ENCODE measurements around the gene TRIP11. TPM values are rescaled to one million over a fixed set of nuclear protein-coding genes. Genes with fewer than 3 reads are reported as not detected.

TRIP11 gene
- total and polyA plus RNA-seq, 5 donors from 2014 or later: 39.8 to 55.9 (median 43.9) TPM

GRCh38 chr14:91942128-91942527 lies 97.7 kb downstream of the TRIP11 start:
- Mint-ChIP-seq H3K36me3 (no peaks in the 10 kb centered on the region), H3K27ac (no peak overlapping the region), H3K27me3 (peaks cover 33% of the 10 kb centered on the region), H3K4me3 (no peak overlapping the region), H3K9me3 (peaks cover 0 to 1% (median 0%) of the 10 kb centered on the region in 7 donors), H3K4me1 (peaks cover 0 to 13% (median 9%) of the 10 kb centered on the region in 4 donors)
- Histone ChIP-seq H3K27ac (ENCODE audit: insufficient read depth, low read length, poor library complexity, severe bottlenecking) (no peak overlapping the region), H3K4me3 (ENCODE audit: low read depth, low read length) (no peak overlapping the region), H3K4me1 (ENCODE audit: control insufficient read depth, insufficient read depth, low read length, poor library complexity, severe bottlenecking) (peaks cover 6% of the 10 kb centered on the region), H3K36me3 (ENCODE audit: control insufficient read depth, insufficient read depth, low read length) (no peaks in the 10 kb centered on the region), H3K27me3 (ENCODE audit: control insufficient read depth, insufficient read depth, low read length) (peaks cover 13% of the 10 kb centered on the region), H3K9me3 (ENCODE audit: control insufficient read depth in 2 of 2, low read length in 2 of 2) (no peaks in the 10 kb centered on the region)
- DNase-seq (no peak), ATAC-seq (ENCODE audit: low read depth in 2 of 2) (no peak)

GRCh38 chr14:91940209-91940608 lies 99.7 kb downstream of the TRIP11 start:
- H3K27me3 ChIP-seq (ENCODE audit: control insufficient read depth, insufficient read depth, low read length): peaks cover 2% of the 10 kb centered on the region
- no peak overlapping the region for H3K27ac ChIP-seq (ENCODE audit: insufficient read depth, low read length, poor library complexity, severe bottlenecking)
- H3K36me3 ChIP-seq (ENCODE audit: control insufficient read depth, insufficient read depth, low read length): no peaks in the 10 kb centered on the region
- H3K4me1 ChIP-seq (ENCODE audit: control insufficient read depth, insufficient read depth, low read length, poor library complexity, severe bottlenecking): no peaks in the 10 kb centered on the region
- Mint-ChIP-seq H3K27ac (no peak overlapping the region), H3K4me3 (no peak overlapping the region), H3K27me3 (peaks cover 16% of the 10 kb centered on the region), H3K4me1 (peaks cover 0 to 5% (median 0%) of the 10 kb centered on the region in 4 donors), H3K36me3 (no peaks in the 10 kb centered on the region), H3K9me3 (peaks cover 0 to 1% (median 0%) of the 10 kb centered on the region in 7 donors)
- H3K4me3 ChIP-seq (ENCODE audit: low read depth, low read length): no peak overlapping the region
- no peak for DNase-seq
- no peak for ATAC-seq (ENCODE audit: low read depth in 2 of 2)
- H3K9me3 ChIP-seq (ENCODE audit: control insufficient read depth in 2 of 2, low read length in 2 of 2): no peaks in the 10 kb centered on the region

DNA sequence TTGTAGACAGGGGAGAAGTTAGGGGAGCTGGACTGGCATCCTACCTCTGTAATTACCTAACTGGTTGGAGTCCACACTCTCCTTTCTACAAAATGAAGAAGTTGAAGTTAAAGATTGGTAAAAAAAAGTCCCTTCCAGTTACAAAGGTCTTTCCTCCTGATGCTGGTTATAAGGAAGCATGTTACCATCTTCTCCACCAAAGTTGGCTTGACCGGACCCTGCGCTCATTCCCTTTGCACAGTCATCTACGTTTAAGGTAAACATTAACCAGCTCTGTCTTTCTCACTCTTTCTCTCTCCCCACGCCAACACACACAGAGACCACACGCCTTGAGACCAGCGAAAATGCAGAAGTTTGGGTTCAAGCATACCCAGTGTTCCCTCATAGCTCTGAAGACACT lies 104.3 kb downstream of the TRIP11 start:
- H3K9me3 Mint-ChIP-seq: peaks cover 0 to 1% (median 0%) of the 10 kb centered on the region in 7 donors

DNA sequence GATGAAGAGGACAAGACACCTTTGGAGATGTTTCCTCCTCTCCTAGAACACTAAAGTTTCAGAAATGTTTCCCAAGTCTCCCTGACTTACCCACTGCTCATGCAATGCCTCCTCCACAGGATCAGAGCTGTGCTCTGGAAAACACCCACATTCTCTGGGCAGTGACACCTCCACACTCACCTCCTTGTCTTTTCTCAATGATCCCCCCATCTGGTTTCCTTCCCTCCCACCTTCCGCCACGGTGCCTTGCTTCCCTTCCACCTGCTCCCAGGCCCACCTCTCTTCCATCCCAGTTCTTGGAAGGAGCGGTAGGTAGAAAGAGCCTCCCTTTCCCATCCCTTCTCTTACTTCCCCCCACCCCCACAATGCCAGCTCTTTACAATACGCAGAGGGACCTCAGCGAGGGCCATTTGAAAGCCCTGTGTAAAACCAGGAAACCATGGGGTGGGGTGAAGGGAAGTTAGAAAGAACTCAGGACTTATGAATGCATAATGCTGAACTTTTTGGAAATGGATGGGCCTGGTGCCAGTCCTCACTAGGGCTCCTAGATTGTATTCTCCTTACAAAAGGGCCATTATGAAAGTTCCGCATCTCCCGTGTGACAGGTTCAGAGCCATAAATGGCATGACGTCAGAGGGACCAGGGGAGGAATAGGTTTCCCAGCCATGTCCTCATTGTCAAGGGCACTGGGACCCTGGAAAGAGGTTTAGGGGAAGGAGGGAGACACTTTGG lies 105.1 kb downstream of the TRIP11 start:
- Histone ChIP-seq H3K9me3 (ENCODE audit: control insufficient read depth in 2 of 2, low read length in 2 of 2) (no peaks in the 10 kb centered on the region), H3K27me3 (ENCODE audit: control insufficient read depth, insufficient read depth, low read length) (no peaks in the 10 kb centered on the region), H3K4me3 (ENCODE audit: low read depth, low read length) (no peak overlapping the region), H3K36me3 (ENCODE audit: control insufficient read depth, insufficient read depth, low read length) (no peaks in the 10 kb centered on the region), H3K27ac (ENCODE audit: insufficient read depth, low read length, poor library complexity, severe bottlenecking) (no peak overlapping the region), H3K4me1 (ENCODE audit: control insufficient read depth, insufficient read depth, low read length, poor library complexity, severe bottlenecking) (no peaks in the 10 kb centered on the region)
- H3K9me3 Mint-ChIP-seq: peaks cover 0 to 1% (median 0%) of the 10 kb centered on the region in 7 donors
- H3K27me3 Mint-ChIP-seq: no peaks in the 10 kb centered on the region
- H3K4me3 Mint-ChIP-seq: no peak overlapping the region
- H3K27ac Mint-ChIP-seq: no peak overlapping the region
- no peak for ATAC-seq (ENCODE audit: low read depth in 2 of 2)
- H3K4me1 Mint-ChIP-seq: peaks cover 0 to 2% (median 0%) of the 10 kb centered on the region in 4 donors
- H3K36me3 Mint-ChIP-seq: no peaks in the 10 kb centered on the region
- DNase-seq: no peak

More for the DNA sequence above, 104.3 kb downstream of the TRIP11 start:
- Mint-ChIP-seq H3K27ac (no peak overlapping the region), H3K4me1 (peaks cover 0 to 2% (median 0%) of the 10 kb centered on the region in 4 donors), H3K36me3 (no peaks in the 10 kb centered on the region), H3K4me3 (no peak overlapping the region), H3K27me3 (no peaks in the 10 kb centered on the region)
- no peaks in the 10 kb centered on the region for H3K27me3 ChIP-seq (ENCODE audit: control insufficient read depth, insufficient read depth, low read length)
- no peaks in the 10 kb centered on the region for H3K9me3 ChIP-seq (ENCODE audit: control insufficient read depth in 2 of 2, low read length in 2 of 2)
- no peaks in the 10 kb centered on the region for H3K4me1 ChIP-seq (ENCODE audit: control insufficient read depth, insufficient read depth, low read length, poor library complexity, severe bottlenecking)
- no peak overlapping the region for H3K27ac ChIP-seq (ENCODE audit: insufficient read depth, low read length, poor library complexity, severe bottlenecking)
- H3K36me3 ChIP-seq (ENCODE audit: control insufficient read depth, insufficient read depth, low read length): no peaks in the 10 kb centered on the region
- DNase-seq (no peak), ATAC-seq (ENCODE audit: low read depth in 2 of 2) (no peak)
- no peak overlapping the region for H3K4me3 ChIP-seq (ENCODE audit: low read depth, low read length)

- Mint-ChIP-seq H3K27me3 (no peaks in the 10 kb centered on the region), H3K4me1 (peaks cover 0 to 2% (median 0%) of the 10 kb centered on the region in 4 donors), H3K9me3 (no peaks in the 10 kb centered on the region), H3K27ac (no peak overlapping the region), H3K4me3 (no peak overlapping the region), H3K36me3 (no peaks in the 10 kb centered on the region)
- Histone ChIP-seq H3K36me3 (ENCODE audit: control insufficient read depth, insufficient read depth, low read length) (no peaks in the 10 kb centered on the region), H3K27ac (ENCODE audit: insufficient read depth, low read length, poor library complexity, severe bottlenecking) (no peak overlapping the region), H3K27me3 (ENCODE audit: control insufficient read depth, insufficient read depth, low read length) (no peaks in the 10 kb centered on the region), H3K4me3 (ENCODE audit: low read depth, low read length) (no peak overlapping the region), H3K4me1 (ENCODE audit: control insufficient read depth, insufficient read depth, low read length, poor library complexity, severe bottlenecking) (no peaks in the 10 kb centered on the region), H3K9me3 (ENCODE audit: control insufficient read depth in 2 of 2, low read length in 2 of 2) (no peaks in the 10 kb centered on the region)
- no peak for ATAC-seq (ENCODE audit: low read depth in 2 of 2)
- no peak for DNase-seq
Observed at GRCh38 chr14:91931478-91932088, 108.3 kb downstream of the TRIP11 start.

GRCh38 chr14:91929700-91930099 lies 110.2 kb downstream of the TRIP11 start:
- ATAC-seq (ENCODE audit: low read depth in 2 of 2) (no peak), DNase-seq (no peak)
- Histone ChIP-seq H3K4me1 (ENCODE audit: control insufficient read depth, insufficient read depth, low read length, poor library complexity, severe bottlenecking) (no peaks in the 10 kb centered on the region), H3K36me3 (ENCODE audit: control insufficient read depth, insufficient read depth, low read length) (no peaks in the 10 kb centered on the region), H3K9me3 (ENCODE audit: control insufficient read depth in 2 of 2, low read length in 2 of 2) (no peaks in the 10 kb centered on the region), H3K4me3 (ENCODE audit: low read depth, low read length) (no peak overlapping the region), H3K27me3 (ENCODE audit: control insufficient read depth, insufficient read depth, low read length) (no peaks in the 10 kb centered on the region), H3K27ac (ENCODE audit: insufficient read depth, low read length, poor library complexity, severe bottlenecking) (no peak overlapping the region)
- Mint-ChIP-seq H3K9me3 (no peaks in the 10 kb centered on the region), H3K4me3 (no peak overlapping the region), H3K27ac (no peak overlapping the region), H3K4me1 (peaks cover 0 to 2% (median 0%) of the 10 kb centered on the region in 4 donors), H3K27me3 (no peaks in the 10 kb centered on the region), H3K36me3 (no peaks in the 10 kb centered on the region)

GRCh38 chr14:91927800-91928199 lies 112.1 kb downstream of the TRIP11 start:
- no peak overlapping the region for H3K27ac Mint-ChIP-seq
- H3K36me3 ChIP-seq (ENCODE audit: control insufficient read depth, insufficient read depth, low read length): no peaks in the 10 kb centered on the region
- no peaks in the 10 kb centered on the region for H3K27me3 Mint-ChIP-seq
- ATAC-seq (ENCODE audit: low read depth in 2 of 2): no peak
- no peaks in the 10 kb centered on the region for H3K36me3 Mint-ChIP-seq
- H3K4me3 ChIP-seq (ENCODE audit: low read depth, low read length): no peak overlapping the region
- H3K4me1 Mint-ChIP-seq: no peaks in the 10 kb centered on the region
- H3K4me3 Mint-ChIP-seq: no peak overlapping the region
- DNase-seq: no peak
- H3K27ac ChIP-seq (ENCODE audit: insufficient read depth, low read length, poor library complexity, severe bottlenecking): no peak overlapping the region
- H3K4me1 ChIP-seq (ENCODE audit: control insufficient read depth, insufficient read depth, low read length, poor library complexity, severe bottlenecking): no peaks in the 10 kb centered on the region
- H3K9me3 Mint-ChIP-seq: no peaks in the 10 kb centered on the region
- no peaks in the 10 kb centered on the region for H3K9me3 ChIP-seq (ENCODE audit: control insufficient read depth in 2 of 2, low read length in 2 of 2)
- H3K27me3 ChIP-seq (ENCODE audit: control insufficient read depth, insufficient read depth, low read length): no peaks in the 10 kb centered on the region

GRCh38 chr14:91927191-91927590 lies 112.7 kb downstream of the TRIP11 start:
- DNase-seq: no peak
- no peak for ATAC-seq (ENCODE audit: low read depth in 2 of 2)
- Mint-ChIP-seq H3K4me1 (no peaks in the 10 kb centered on the region), H3K27me3 (no peaks in the 10 kb centered on the region), H3K27ac (peak overlapping the region in 1 of 3 donors; percentile 83), H3K9me3 (no peaks in the 10 kb centered on the region), H3K36me3 (no peaks in the 10 kb centered on the region), H3K4me3 (no peak overlapping the region)
- H3K9me3 ChIP-seq (ENCODE audit: control insufficient read depth in 2 of 2, low read length in 2 of 2): no peaks in the 10 kb centered on the region
- no peak overlapping the region for H3K27ac ChIP-seq (ENCODE audit: insufficient read depth, low read length, poor library complexity, severe bottlenecking)
- no peaks in the 10 kb centered on the region for H3K4me1 ChIP-seq (ENCODE audit: control insufficient read depth, insufficient read depth, low read length, poor library complexity, severe bottlenecking)
- H3K4me3 ChIP-seq (ENCODE audit: low read depth, low read length): no peak overlapping the region
- H3K36me3 ChIP-seq (ENCODE audit: control insufficient read depth, insufficient read depth, low read length): no peaks in the 10 kb centered on the region
- no peaks in the 10 kb centered on the region for H3K27me3 ChIP-seq (ENCODE audit: control insufficient read depth, insufficient read depth, low read length)
